Peyer's patch (tissue), 4 donors: ENCODE measurements around the gene PLPPR2. TPM values are rescaled to one million over a fixed set of nuclear protein-coding genes. Genes with fewer than 3 reads are reported as not detected.
A peak's percentile ranks its signal among the peaks of the same experiment; 100 is the strongest.

Source experiments
- DNase-seq, 3 donors: peaks; one replicate each; pipeline ENCODE4 v3.0.0-alpha.2; 2017 to 2019
- H3K27ac ChIP-seq, 4 donors: fragments of 200-600 bp; sonication (generic); one replicate each; pipeline ENCODE4 v1.5.1; 2016 to 2019
- H3K27me3 ChIP-seq, 2 donors: fragments of 200-600 bp; sonication (generic); one replicate each; pipeline ENCODE4 v1.5.1; 2019
- H3K36me3 ChIP-seq, 3 donors: fragments of 200-600 bp; sonication (generic); one replicate each; pipeline ENCODE4 v1.5.1; 2016 to 2019
- H3K4me1 ChIP-seq, 4 donors: fragments of 200-600 bp; sonication (generic); one replicate each; pipeline ENCODE4 v1.5.1; 2016 to 2019
- H3K4me3 ChIP-seq, 4 donors: fragments of 200-600 bp; sonication (generic); 1 replicate in 3 of 4; 2 replicates in 1 of 4; pipeline ENCODE4 v1.5.1; 2016 to 2019; ENCODE audit warnings: mild to moderate bottlenecking in 1 of 4
- H3K9me3 ChIP-seq, 4 donors: fragments of 200-600 bp; sonication (generic); one replicate each; pipeline ENCODE4 v1.5.1; 2016 to 2019; ENCODE audit warnings: mild to moderate bottlenecking in 1 of 4
- CTCF ChIP-seq, 6 experiments: fragments of 450-650 bp in 4 of 6; fragments of 200-600 bp in 2 of 6; sonication (generic) in 1 of 6; IDR thresholded peaks; one replicate each; pipeline ENCODE4 v1.5.1; 2017 to 2019; ENCODE audit warnings: antibody characterized with exemption in 6 of 6, mild to moderate bottlenecking in 3 of 6, moderate library complexity in 1 of 6
- POLR2A ChIP-seq, 2 donors: fragments of 450-650 bp; IDR thresholded peaks; one replicate each; pipeline ENCODE4 v1.5.1; 2017; ENCODE audit warnings: antibody characterized with exemption in 2 of 2, mild to moderate bottlenecking in 2 of 2, moderate library complexity in 2 of 2
- total RNA-seq, 4 donors: library from RNA; depleted of rRNA; stranded (reverse); fragments of >200 nt; gene quantifications; one replicate each; pipeline ENCODE4 v1.1.0, GENCODE V29; 2016

PLPPR2 gene
- total RNA-seq, 4 donors from 2014 or later, result 6.8 to 18.2 (median 10.1) TPM

DNA sequence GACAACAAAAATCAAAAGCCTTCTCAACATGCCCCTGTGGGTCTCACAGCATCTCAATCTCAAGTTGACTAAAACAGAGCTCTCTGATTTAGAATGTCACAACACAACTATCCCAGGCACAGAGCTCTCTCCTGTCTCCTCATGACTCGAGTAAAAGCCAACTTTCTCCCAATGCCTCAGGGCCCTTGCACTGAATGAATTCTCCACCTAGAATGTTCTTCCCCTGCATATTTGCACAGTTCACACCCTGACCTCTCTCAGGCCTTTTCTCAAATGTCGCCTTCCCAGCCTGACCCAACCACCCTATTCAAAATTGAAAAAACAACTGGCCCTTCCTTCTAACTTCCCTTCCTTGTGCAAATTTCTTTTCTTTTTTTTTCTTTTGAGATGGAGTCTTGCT, 15.5 kb downstream of the PLPPR2 start:
- H3K27ac ChIP-seq, result no peak overlapping the region
- no peak for TF ChIP-seq CTCF (IDR thresholded peaks at IDR 0.05)
- TF ChIP-seq POLR2A (IDR thresholded peaks at IDR 0.05), result no peak

DNA sequence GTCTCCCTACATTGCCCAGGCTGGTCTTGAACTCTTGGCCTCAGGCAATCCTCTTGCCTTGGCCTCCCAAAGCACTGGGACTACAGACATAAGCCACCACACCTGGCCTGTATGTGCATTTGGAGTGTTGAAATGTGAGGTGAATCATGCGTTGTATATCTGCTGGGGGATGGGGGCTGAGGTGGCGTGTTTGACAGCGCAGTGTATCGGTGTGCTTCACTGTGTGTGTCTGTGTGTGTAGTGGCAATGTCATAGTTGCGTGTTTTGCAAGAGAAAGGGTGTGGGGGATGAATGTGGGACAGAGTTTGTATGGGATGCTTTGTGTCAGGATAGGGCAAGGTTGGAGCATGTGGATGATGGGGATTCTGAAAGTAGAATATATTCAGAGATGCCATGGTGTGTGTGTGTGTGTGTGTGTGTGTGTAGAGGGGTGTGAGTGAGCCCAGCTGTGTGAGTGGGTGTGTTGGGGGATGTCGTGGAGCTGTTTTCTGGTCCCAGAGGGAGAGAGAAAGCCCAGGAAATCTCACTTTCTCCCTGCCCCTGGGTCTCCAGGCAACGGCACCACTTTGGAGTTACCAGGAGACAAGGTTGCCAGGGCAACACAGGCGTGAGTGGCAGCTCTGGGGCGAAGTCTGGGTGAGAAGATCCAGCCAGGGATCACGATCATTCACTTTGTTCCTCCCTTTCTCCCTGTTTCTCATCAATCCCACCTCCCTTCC, 18.1 kb downstream of the PLPPR2 start:
- no peaks in the 10 kb centered on the region for H3K27me3 ChIP-seq
- TF ChIP-seq POLR2A (IDR thresholded peaks at IDR 0.05) (no peak), CTCF (IDR thresholded peaks at IDR 0.05) (no peak)
- peaks cover 0 to 30% (median 8%) of the 10 kb centered on the region in 4 donors for H3K4me1 ChIP-seq
- no peak overlapping the region for H3K4me3 ChIP-seq
- no peak overlapping the region for H3K27ac ChIP-seq
- no peaks in the 10 kb centered on the region for H3K36me3 ChIP-seq
- no peak for DNase-seq
- no peaks in the 10 kb centered on the region for H3K9me3 ChIP-seq

More for the DNA sequence above, 15.5 kb downstream of the PLPPR2 start:
- peaks cover 0 to 7% (median 0%) of the 10 kb centered on the region in 3 donors for H3K36me3 ChIP-seq
- H3K9me3 ChIP-seq, result no peaks in the 10 kb centered on the region
- H3K27me3 ChIP-seq, result no peaks in the 10 kb centered on the region
- no peak overlapping the region for H3K4me3 ChIP-seq
- peaks cover 0 to 11% (median 4%) of the 10 kb centered on the region in 4 donors for H3K4me1 ChIP-seq
- DNase-seq, result no peak

DNA sequence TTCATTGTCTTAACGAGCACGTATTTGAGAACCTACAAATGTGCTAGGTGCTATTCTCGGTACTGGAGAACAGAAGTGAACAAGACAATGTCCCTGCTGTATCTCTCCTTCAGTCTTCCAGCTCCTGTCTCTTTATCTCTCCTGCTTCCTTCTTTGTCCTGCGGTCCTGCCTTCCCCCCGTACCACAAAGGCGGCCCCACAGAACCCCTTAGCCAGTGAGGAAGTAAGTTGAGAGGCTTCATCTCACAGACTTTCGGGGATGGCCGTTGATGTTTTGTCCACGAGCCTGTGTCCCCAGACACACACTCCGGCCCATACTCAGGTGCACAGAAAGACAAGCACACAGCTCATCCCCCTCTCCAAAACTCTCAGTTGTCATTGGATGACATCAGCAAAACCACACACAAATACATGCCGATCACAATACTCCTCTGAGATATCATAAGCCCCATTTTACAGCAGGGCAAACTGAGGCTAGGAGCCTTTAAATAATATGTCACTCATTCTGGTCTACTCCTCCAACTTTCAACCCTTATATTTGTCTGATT, 18.7 kb downstream of the PLPPR2 start:
- H3K9me3 ChIP-seq, result no peaks in the 10 kb centered on the region
- H3K4me1 ChIP-seq, result peaks cover 0 to 32% (median 8%) of the 10 kb centered on the region in 4 donors
- H3K27me3 ChIP-seq, result no peaks in the 10 kb centered on the region
- H3K36me3 ChIP-seq, result no peaks in the 10 kb centered on the region
- no peak for TF ChIP-seq CTCF (IDR thresholded peaks at IDR 0.05)
- peak overlapping the region; percentile 59 to 81 (median 71) for H3K4me3 ChIP-seq
- H3K27ac ChIP-seq, result peak overlapping the region; percentile 89 to 98 (median 96)
- DNase-seq, result no peak

DNA sequence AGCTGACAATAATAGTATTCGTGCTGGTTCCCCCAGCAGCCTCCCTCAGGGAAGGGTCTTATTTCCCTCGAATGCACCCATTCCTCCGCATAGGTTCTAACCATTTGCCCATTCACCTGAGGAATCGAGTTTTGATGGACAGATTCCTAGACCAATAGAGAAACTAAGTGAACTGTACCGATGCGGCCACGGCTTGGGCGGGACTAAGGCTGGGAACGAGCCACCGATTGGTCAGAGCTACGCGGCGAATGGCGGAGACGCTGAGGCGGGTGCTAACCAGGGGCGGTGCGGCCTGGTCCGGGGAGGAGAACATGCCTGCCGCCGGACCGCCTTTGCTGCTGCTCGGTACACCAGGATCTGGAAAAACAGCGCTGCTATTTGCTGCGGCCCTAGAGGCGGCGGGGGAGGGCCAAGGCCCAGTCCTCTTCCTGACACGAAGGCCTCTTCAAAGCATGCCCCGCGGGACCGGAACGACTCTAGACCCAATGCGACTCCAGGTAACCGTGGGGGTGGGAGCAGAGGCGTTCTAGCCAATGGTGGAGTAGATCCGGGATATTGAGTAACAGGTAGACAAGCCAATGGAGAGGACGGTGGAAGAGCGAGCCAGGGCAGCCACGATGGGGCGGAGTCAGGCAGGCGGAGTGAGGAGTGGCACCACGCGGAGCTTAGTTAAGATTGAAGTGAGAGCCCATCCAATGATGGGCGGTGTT, 19.4 kb downstream of the PLPPR2 start, which contains the start of gene SWSAP1:
Gene SWSAP1, plus strand, starts transcription at position 234 of the 710 bp plus-strand sequence. Its CDS starts 15 bp downstream, at position 249.
- H3K4me3 ChIP-seq, result peak within 1 kb of the TSS; percentile 59 to 81 (median 71)
- H3K27ac ChIP-seq, result peak within 1 kb of the TSS; percentile 89 to 98 (median 96)
- H3K9me3 ChIP-seq, result no peaks in the 10 kb centered on the region
- no peak for TF ChIP-seq POLR2A (IDR thresholded peaks at IDR 0.05)
- TF ChIP-seq CTCF (IDR thresholded peaks at IDR 0.05), result no peak
- H3K4me1 ChIP-seq, result peaks cover 0 to 32% (median 8%) of the 10 kb centered on the region in 4 donors
- H3K27me3 ChIP-seq, result no peaks in the 10 kb centered on the region
- H3K36me3 ChIP-seq, result no peaks in the 10 kb centered on the region
- DNase-seq, result peak; percentile 98 to 99 (median 99)

- Histone ChIP-seq H3K4me1 (peaks cover 0 to 36% (median 8%) of the 10 kb centered on the region in 4 donors), H3K27ac (peak overlapping the region; percentile 89 to 98 (median 96))
- TF ChIP-seq CTCF (IDR thresholded peaks at IDR 0.05), result no peak
- peak; percentile 45 to 83 for TF ChIP-seq POLR2A (IDR thresholded peaks at IDR 0.05)
These were observed 20.1 kb downstream of the PLPPR2 start for GRCh38 chr19:11375143-11375948.

More at GRCh38 chr19:11375143-11375948, 20.1 kb downstream of the PLPPR2 start:
- DNase-seq, result peak in 2 of 3 donors; percentile 76 to 88
- Histone ChIP-seq H3K4me3 (peak overlapping the region; percentile 59 to 81 (median 71)), H3K9me3 (no peaks in the 10 kb centered on the region), H3K27me3 (no peaks in the 10 kb centered on the region), H3K36me3 (no peaks in the 10 kb centered on the region)
